NCI-H2107 treated with DMSO at 0.1 percent for 48 hours (cell line): ENCODE results near the gene ITPK1.

Experiments
- DNase-seq: peaks from one replicate; lab custom pipeline; 2025; ENCODE audit not compliant: unreplicated experiment; lab: John Stamatoyannopoulos, UW

Gene ITPK1

DNA sequence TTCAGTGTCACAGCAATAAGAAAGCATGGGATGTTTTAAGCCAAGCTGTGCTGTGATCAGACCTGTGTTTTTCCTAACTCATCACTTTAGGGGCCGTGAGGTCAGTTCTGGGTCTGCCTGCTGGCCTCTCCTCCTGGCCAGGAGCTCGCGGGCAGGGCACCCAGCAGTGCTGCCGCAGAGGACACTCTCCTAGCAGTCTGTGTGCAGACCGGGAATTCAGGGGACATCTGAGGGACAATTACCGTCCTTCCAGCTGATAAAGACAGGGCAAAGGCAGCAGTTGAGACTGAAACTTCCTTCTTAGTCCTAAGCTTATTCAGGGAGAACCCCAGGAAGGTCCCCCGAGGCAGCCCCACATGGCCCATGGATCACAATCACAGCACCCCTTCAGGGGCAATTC is 103.2 kb downstream of the ITPK1 start:
- no peak for DNase-seq

GRCh38 chr14:93011650-93012325 is 103.9 kb downstream of the ITPK1 start:
- peak; percentile 73 for DNase-seq

GRCh38 chr14:93011141-93011529 is 104.6 kb downstream of the ITPK1 start:
- no peak for DNase-seq

- DNase-seq, result peak; percentile 10
Observed at GRCh38 chr14:93010522-93011140, 105.1 kb downstream of the ITPK1 start.

GRCh38 chr14:93010130-93010499 is 105.6 kb downstream of the ITPK1 start:
- DNase-seq, result no peak

- DNase-seq, result no peak
Observed at GRCh38 chr14:93009471-93010129, 106.1 kb downstream of the ITPK1 start.

DNA sequence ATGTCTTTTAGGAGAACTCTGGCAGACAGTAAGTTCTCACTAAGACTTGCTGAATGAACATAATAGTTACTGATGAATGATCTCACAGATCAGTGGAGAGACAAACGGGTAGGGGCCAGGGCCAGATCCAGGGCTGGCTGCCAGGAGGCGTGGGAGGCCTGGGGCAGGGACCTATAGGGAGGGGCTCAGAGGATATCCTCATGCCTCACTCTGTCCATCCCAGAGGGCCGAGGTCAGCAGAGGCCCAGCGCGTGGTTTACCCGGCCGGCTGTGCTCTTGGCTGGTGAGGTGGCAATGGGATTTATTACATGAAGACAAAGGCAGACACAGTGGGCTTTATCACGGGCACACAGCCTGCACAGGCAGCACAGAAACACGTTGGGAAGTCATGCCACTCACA is 107.3 kb downstream of the ITPK1 start:
- DNase-seq, result no peak

GRCh38 chr14:93007225-93007997 is 108.3 kb downstream of the ITPK1 start:
- DNase-seq, result no peak

GRCh38 chr14:93006567-93007051 is 109.1 kb downstream of the ITPK1 start:
- DNase-seq, result peak; percentile 43

- DNase-seq, result no peak
Observed at GRCh38 chr14:93005838-93006237, 109.9 kb downstream of the ITPK1 start.

DNA sequence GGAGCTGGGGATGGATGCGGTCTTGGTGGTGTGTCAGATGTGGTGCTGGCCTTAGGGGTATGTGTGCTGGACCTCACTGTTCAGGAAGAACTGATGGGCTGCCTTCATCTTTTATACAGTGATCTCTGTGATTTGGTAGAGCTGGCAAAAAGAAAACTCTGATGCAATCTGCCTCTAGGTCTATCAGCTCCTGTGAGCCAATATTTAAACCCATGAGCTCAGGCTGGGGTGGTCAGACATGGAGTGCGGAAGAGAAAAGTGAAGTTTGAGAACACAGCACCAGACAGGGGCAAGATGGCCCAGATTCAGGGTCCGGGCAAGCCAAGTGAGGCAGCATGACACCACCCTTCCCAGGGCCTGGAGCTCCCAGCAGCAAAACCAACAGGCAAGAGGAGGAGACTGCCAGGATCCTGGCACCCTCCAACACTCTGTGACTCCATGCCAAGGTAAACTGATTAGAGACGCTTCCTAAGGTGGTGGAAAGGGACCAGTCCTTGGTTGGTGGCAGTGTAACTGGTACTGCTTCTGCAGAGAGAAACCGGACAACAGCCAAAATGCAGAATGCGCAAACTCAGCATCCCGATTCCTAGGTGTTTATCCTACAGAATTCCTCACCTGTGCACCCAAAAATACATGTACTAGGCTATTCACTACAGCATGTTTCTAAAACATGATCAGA is 110.5 kb downstream of the ITPK1 start:
- no peak for DNase-seq

DNA sequence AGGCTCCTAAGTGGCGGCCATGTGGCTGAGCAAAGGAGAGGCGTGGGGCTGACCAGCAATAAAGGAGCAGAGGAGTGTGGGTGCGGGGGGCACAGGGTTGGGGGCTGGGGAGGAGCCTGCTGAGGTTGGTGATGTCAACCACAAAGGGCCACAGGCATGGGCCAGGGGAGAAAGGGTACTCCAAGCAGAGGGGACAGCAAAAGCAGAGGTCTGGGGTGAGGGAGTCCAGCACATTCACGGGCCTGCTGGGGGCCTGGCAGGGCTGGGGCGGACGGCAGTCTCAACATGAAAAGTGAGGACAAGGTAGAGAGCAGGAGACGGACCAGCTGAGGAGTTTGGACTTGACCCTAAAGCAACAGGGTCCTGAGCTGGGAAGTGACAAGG is 111.0 kb downstream of the ITPK1 start:
- no peak for DNase-seq

GRCh38 chr14:93003945-93004698 is 111.6 kb downstream of the ITPK1 start:
- DNase-seq, result no peak

GRCh38 chr14:93002851-93003298 is 112.8 kb downstream of the ITPK1 start:
- DNase-seq, result no peak

GRCh38 chr14:93002049-93002448 is 113.7 kb downstream of the ITPK1 start:
- no peak for DNase-seq

DNA sequence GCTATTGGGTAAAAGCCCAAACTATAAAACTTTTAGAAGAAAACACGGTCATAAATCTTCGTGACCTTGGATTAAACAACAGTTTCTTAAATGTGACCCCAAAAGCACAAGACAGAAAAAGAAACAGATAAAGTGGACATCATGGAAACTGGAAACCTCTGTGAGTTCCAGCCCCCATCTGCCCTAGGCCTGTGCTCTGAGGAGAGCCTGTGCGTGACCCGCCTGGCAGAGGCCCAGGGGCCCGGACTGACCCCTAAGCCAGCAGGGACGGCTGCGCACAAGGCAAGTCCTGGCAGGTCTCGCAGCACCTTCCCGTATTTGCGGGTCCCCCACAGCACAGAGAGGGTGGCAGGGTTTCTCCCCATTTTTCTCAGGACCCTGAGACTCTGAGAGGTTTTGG is 116.8 kb downstream of the ITPK1 start:
- DNase-seq, result no peak

- DNase-seq, result no peak
Observed at GRCh38 chr14:92997343-92998061, 118.2 kb downstream of the ITPK1 start.

DNA sequence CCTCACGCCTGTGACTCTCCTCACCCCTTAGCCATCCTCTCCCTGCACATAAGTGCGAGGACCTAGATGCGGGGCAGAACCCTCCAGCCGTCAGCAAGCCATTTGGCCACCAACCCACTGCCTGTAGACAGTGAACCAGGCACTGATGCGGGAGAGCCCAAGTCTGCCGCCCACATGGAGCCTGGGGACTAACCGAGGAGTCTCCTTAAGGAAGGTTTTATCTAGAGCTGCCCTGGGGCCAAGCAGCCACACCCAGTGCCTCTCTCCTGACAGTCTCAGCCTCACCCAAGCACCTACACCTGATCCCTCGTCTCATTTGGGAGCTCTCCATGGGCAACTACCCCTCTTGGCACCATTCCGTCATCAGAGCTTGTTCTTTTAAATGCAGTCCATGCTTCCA is 120.1 kb downstream of the ITPK1 start:
- no peak for DNase-seq

DNA sequence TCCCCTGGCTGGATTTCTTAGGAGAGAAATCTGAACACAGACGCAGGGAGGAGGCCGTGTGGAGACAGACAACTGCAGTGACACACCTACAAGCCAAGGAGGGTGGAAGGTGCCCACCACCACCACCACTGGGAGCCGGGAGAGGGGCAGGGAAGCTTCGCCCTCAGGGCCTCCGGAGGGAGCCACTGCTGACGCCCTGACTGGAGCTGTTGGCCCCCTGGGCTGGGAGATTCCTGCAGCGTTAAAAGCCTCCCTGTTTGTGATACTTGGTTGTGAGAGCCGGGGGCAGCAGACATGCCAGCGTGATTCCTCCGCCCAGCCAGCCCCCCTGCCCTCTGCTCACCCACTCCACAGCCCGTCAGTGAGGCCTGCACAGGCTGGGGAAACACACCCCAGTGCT is 120.8 kb downstream of the ITPK1 start:
- DNase-seq, result no peak
